Pancreas (tissue), 10 donors: ENCODE results near the gene ASS1. TPM values are rescaled to one million over a fixed set of nuclear protein-coding genes. Genes with fewer than 3 reads are reported as not detected.

Experiments
- ATAC-seq, 4 donors: fragments of 200-7000 bp; cut with Tn5 transposase; one replicate each; pipeline versions ENCODE4 v1.8.0 to v1.9.1; 2020; ENCODE audit warnings: mild to moderate bottlenecking in 4 of 4, moderate library complexity in 4 of 4
- DNase-seq, 6 donors: peaks; one replicate each; pipeline ENCODE4 v3.0.0-alpha.2; 2020
- FAIRE-seq: peaks from 2 replicates; lab custom pipeline; 2012; peaks lifted over from hg19 to GRCh38; lab: Jason Lieb, UNC
- H3K27ac ChIP-seq, 4 donors: fragments of 200-600 bp; sonication (generic); 1 replicate in 3 of 4; 2 replicates in 1 of 4; pipeline versions ENCODE4 v1.5.0 to v1.8.0; 2020
- H3K27me3 ChIP-seq, 4 donors: fragments of 200-600 bp; one replicate each; pipeline ENCODE4 v1.8.0; 2021
- H3K36me3 ChIP-seq, 3 donors: fragments of 200-600 bp; sonication (generic) in 1 of 3; one replicate each; pipeline versions ENCODE4 v1.5.0 to v1.8.0; 2020 to 2021
- H3K4me1 ChIP-seq, 3 donors: fragments of 200-600 bp; one replicate each; pipeline ENCODE4 v1.8.0; 2021
- H3K4me3 ChIP-seq, 4 donors: fragments of 200-600 bp; sonication (generic) in 2 of 4; one replicate each; pipeline versions ENCODE4 v1.5.0 to v1.8.0; 2020 to 2021
- H3K9me3 ChIP-seq, 4 donors: fragments of 200-600 bp; one replicate each; pipeline ENCODE4 v1.8.0; 2021
- CTCF ChIP-seq, 4 donors: fragments of 200-600 bp; sonication (generic) in 3 of 4; IDR thresholded peaks; one replicate each; pipeline versions ENCODE4 v1.5.0 to v1.8.0; 2021; ENCODE audit warnings: antibody characterized with exemption in 4 of 4
- WGBS, 2 donors: extraction: QIAGEN DNeasy Blood & Tissue Kit; methylation state at CpG; one replicate each; pipeline ENCODE4 v1.1.7; 2013; 5-methylcytosine and 5-hydroxymethylcytosine counted together
- intact Hi-C, 3 donors: fragments of 100-400 bp; cut with DNase I; formaldehyde crosslinking; loops; one replicate each; pipeline versions ENCODE4 v1.11.1 to v1.14.2; 2022
- polyA plus RNA-seq, 2 donors: library from polyadenylated mRNA; stranded (reverse); fragments of 200-250 nt; gene quantifications; one replicate each; pipeline ENCODE4 v1.2.3, GENCODE V29; 2013
- total RNA-seq, 6 donors: library from RNA; stranded (reverse); fragmentation: NEBNext Ultra II Directional in 4 of 6; extraction: Animal tissue kit (Norgen Biotek cat#: 25700) in 4 of 6; gene quantifications; one replicate each; pipeline versions ENCODE4 v1.2.1 to v1.2.4, GENCODE V29; 2021 to 2023
- donor health status: healthy with polysubstance abuse.
- donor health status: DM: no; HTN: no; CAD: no; lungs with moderate emphysema.
- donor health status: DM: no; HTN: no; CAD: no.
- donor health status: control.
- donor health status: control.
- donor health status: Bipolar disorder and iron deficiency.
- donor health status: DM: yes; HTN: yes; CAD: no.
- donor health status: DM: no; HTN: no; CAD: no.
- donor health status: DM: no; HTN: no; CAD: no.
- donor health status: DM: yes; HTN: yes; CAD: no.

The ASS1 gene
- total and polyA plus RNA-seq, 8 donors: 19.3 to 71.4 (median 27.1) TPM

- Histone ChIP-seq H3K27ac (no peak overlapping the region), H3K4me1 (no peaks in the 10 kb centered on the region), H3K36me3 (no peaks in the 10 kb centered on the region), H3K4me3 (no peak overlapping the region), H3K27me3 (no peaks in the 10 kb centered on the region), H3K9me3 (no peaks in the 10 kb centered on the region)
- no peak for TF ChIP-seq CTCF (IDR thresholded peaks at IDR 0.05)
- DNase-seq: no peak
- no peak for ATAC-seq
- intact Hi-C loops: no loop called here
- 76 to 86% methylated on average over 5 of the region's 5 CpGs for WGBS, 2 donors
- no peak for FAIRE-seq
These were observed 77.0 kb downstream of the ASS1 start for GRCh38 chr9:130521715-130522114.

DNA sequence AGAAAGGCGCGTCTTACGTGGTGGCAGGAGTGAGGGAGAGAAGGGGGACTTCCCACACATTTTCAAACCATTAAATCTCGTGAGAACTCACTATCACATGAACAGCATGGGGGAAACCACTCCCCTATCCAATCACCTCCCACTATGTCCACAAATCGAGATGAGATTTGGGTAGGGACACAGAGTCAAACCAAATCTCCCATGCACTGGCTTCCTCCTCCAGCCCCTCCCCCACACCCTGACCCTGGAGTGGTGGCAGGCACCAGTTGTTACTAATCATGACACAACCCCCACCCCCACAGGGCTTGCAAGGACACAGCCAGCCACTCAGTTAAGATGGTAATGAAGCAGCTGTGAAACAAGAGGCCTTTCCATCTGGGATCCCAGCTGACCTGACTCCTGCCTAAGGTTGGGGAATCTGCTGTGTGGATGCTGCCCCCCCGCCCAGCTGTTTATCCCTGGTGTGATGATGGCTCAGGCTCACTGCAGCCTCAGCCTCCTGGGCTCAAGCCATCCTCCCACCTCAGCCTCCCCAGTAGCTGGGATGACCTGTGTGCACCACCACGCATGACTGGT is 77.6 kb downstream of the ASS1 start:
- intact Hi-C loops: no loop called here
- H3K36me3 ChIP-seq: no peaks in the 10 kb centered on the region
- H3K4me3 ChIP-seq: no peak overlapping the region
- H3K9me3 ChIP-seq: no peaks in the 10 kb centered on the region
- ATAC-seq (no peak), DNase-seq (no peak), FAIRE-seq (no peak)
- H3K4me1 ChIP-seq: no peaks in the 10 kb centered on the region
- no peak overlapping the region for H3K27ac ChIP-seq
- WGBS, 2 donors: 78 to 85% methylated on average over 7 of the region's 7 CpGs
- H3K27me3 ChIP-seq: no peaks in the 10 kb centered on the region
- TF ChIP-seq CTCF (IDR thresholded peaks at IDR 0.05): no peak

DNA sequence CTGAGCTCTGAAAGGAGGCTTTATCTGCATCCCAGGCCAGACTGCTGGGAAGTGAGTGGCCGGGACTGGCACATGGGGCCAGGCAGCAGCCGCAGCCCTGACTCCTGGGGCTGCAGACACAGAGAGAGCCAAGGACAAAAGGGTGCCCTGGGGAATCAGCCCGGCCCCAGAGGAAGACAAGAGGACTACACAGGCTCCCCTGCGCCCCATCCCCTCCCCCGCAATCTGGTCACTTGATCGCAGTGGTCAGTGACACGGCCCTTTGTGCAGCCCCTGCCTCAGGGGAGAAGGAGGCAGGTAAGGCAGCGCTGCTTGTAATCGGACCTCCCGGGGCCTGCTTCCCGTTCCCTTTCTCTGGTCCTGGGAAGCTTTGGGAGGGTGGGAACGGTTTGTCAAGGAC is 79.2 kb downstream of the ASS1 start:
- Histone ChIP-seq H3K4me1 (no peaks in the 10 kb centered on the region), H3K36me3 (no peaks in the 10 kb centered on the region), H3K9me3 (no peaks in the 10 kb centered on the region), H3K4me3 (no peak overlapping the region), H3K27me3 (no peaks in the 10 kb centered on the region), H3K27ac (no peak overlapping the region)
- WGBS, 2 donors: 38 to 44% methylated on average over 11 to 12 of the region's 12 CpGs
- FAIRE-seq: no peak
- no peak for ATAC-seq
- TF ChIP-seq CTCF (IDR thresholded peaks at IDR 0.05): no peak
- intact Hi-C loops: no loop called here
- DNase-seq: no peak

DNA sequence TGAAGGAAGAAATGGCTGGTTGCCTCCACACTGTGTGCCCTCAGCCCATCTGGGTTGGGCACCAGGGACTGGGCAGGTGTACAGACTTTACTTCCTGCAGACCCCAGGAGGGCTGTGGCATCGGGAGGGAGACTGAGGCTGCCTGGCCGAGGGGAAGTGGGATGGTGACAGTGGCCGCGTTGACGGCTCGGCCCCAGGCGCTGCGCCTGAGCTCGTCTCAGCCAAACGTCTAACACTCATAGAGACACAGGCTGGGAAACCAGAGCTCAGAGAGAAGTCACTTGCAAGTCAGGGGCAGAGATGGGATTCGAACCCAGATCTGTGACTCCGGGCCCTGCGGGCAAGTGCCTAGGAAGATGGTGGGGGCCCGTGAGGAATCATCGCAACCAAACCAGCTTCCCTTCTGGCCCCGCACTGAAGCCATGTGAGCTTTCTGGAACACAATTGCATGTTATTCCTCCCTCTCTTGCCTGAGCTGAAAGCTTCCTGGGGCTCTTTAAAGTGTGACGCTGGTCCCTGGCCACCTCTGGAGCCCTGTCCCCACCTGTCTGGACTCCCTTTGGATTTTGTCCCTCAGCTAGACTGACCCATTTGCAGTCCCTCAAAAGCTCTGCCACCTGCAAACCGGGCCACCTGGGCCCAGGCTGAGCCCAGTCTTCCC is 81.6 kb downstream of the ASS1 start:
- intact Hi-C loops: no loop called here
- Histone ChIP-seq H3K9me3 (no peaks in the 10 kb centered on the region), H3K27ac (no peak overlapping the region), H3K4me3 (no peak overlapping the region), H3K4me1 (no peaks in the 10 kb centered on the region), H3K27me3 (no peaks in the 10 kb centered on the region), H3K36me3 (no peaks in the 10 kb centered on the region)
- WGBS, 2 donors: 68 to 77% methylated on average over 18 of the region's 18 CpGs
- FAIRE-seq (no peak), DNase-seq (peak in 1 of 6 donors; percentile 27), ATAC-seq (no peak)
- no peak for TF ChIP-seq CTCF (IDR thresholded peaks at IDR 0.05)
